ENCODE measurements around the gene PSTPIP1. TPM values are rescaled to one million over a fixed set of nuclear protein-coding genes. Genes with fewer than 3 reads are reported as not detected.

PSTPIP1 gene
- total RNA-seq, 3 donors from 2014 or later (not counting 1 experiment from before 2014, with no cell fraction given) = 218 to 316 (median 228) TPM

DNA sequence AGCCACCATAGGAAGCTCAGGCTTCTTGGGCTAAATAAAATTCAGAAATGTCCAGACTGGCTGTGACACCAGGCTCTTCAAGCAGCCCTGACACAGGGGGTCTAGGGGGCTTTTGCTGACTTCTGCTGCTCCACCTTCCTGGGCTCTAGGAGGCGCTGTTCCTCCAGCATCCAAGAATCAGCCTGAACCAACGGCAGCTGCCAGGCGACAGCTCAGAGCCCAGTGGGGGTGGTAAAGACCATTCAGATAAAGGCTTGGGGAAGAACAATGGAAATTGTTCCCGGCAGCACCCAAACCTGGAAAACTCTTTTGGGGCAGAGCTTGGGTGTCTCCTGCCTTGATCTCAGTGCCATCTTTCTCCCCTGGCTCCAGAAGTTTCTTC lies 21.6 kb upstream of the PSTPIP1 start:
- H3K9me3 ChIP-seq (ENCODE audit: control insufficient read depth, insufficient read depth, low read length) = no peaks in the 10 kb centered on the region
- Mint-ChIP-seq H3K4me3 (no peak overlapping the region), H3K9me3 (no peaks in the 10 kb centered on the region), H3K27me3 (ENCODE audit: low read depth in 2 of 2) (no peaks in the 10 kb centered on the region), H3K4me1 (peaks cover 19 to 38% of the 10 kb centered on the region in 2 donors), H3K36me3 (no peaks in the 10 kb centered on the region), H3K27ac (no peak overlapping the region)
- no peak overlapping the region for H3K4me3 ChIP-seq (ENCODE audit: low read length)
- ATAC-seq (peak; percentile 68 to 82 (median 81)), DNase-seq (peak; percentile 66 to 86)
- peaks cover 23% of the 10 kb centered on the region for H3K4me1 ChIP-seq (ENCODE audit: control insufficient read depth, insufficient read depth, low read length)
- no peak overlapping the region for H3K27ac ChIP-seq (ENCODE audit: low read length)
- intact Hi-C loops (cut with micrococcal nuclease) = loop anchor here (1.0 to 5.0 kb wide), 5 partner anchors 49 to 569 kb away; partner anchors contain the start of gene TSPAN3
- H3K36me3 ChIP-seq (ENCODE audit: control insufficient read depth, insufficient read depth, low read length) = no peaks in the 10 kb centered on the region
- 3% methylated on average over 4 of the region's 4 CpGs for WGBS (ENCODE audit: insufficient coverage)
- TF ChIP-seq, protein P1, sequence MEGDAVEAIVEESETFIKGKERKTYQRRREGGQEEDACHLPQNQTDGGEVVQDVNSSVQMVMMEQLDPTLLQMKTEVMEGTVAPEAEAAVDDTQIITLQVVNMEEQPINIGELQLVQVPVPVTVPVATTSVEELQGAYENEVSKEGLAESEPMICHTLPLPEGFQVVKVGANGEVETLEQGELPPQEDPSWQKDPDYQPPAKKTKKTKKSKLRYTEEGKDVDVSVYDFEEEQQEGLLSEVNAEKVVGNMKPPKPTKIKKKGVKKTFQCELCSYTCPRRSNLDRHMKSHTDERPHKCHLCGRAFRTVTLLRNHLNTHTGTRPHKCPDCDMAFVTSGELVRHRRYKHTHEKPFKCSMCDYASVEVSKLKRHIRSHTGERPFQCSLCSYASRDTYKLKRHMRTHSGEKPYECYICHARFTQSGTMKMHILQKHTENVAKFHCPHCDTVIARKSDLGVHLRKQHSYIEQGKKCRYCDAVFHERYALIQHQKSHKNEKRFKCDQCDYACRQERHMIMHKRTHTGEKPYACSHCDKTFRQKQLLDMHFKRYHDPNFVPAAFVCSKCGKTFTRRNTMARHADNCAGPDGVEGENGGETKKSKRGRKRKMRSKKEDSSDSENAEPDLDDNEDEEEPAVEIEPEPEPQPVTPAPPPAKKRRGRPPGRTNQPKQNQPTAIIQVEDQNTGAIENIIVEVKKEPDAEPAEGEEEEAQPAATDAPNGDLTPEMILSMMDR (IDR thresholded peaks at IDR 0.05) = peak; percentile 82
- no peaks in the 10 kb centered on the region for H3K27me3 ChIP-seq (ENCODE audit: control insufficient read depth, insufficient read depth, low read length)

DNA sequence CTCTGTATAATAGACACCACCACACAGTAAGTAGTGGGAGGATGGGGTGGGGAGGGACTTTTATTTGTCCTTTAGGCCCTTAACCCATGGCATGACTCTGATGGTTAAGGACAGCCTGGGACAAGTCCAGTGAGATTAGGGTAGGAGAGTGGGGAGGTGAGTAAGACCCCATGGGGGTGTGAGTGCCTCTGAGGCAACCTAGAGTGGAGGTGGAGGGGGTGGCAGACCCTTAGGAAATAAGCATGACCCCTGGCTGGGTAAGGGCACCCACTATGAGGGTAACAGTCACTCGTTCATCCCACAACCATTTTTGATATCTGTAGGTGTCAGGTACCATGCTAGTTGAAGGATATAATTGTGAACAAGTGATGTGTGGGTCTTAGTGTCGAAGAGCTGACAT lies 21.0 kb upstream of the PSTPIP1 start:
- TF ChIP-seq, protein P1 (IDR thresholded peaks at IDR 0.05) = no peak
- Histone ChIP-seq H3K27me3 (ENCODE audit: control insufficient read depth, insufficient read depth, low read length) (no peaks in the 10 kb centered on the region), H3K9me3 (ENCODE audit: control insufficient read depth, insufficient read depth, low read length) (no peaks in the 10 kb centered on the region), H3K4me1 (ENCODE audit: control insufficient read depth, insufficient read depth, low read length) (peaks cover 23% of the 10 kb centered on the region), H3K4me3 (ENCODE audit: low read length) (no peak overlapping the region), H3K36me3 (ENCODE audit: control insufficient read depth, insufficient read depth, low read length) (no peaks in the 10 kb centered on the region), H3K27ac (ENCODE audit: low read length) (no peak overlapping the region)
- H3K36me3 Mint-ChIP-seq = no peaks in the 10 kb centered on the region
- 87% methylated on average over 2 of the region's 2 CpGs for WGBS (ENCODE audit: insufficient coverage)
- H3K27ac Mint-ChIP-seq = no peak overlapping the region
- ATAC-seq = no peak
- no peaks in the 10 kb centered on the region for H3K27me3 Mint-ChIP-seq (ENCODE audit: low read depth in 2 of 2)
- H3K4me1 Mint-ChIP-seq = peaks cover 21 to 38% of the 10 kb centered on the region in 2 donors
- no peak overlapping the region for H3K4me3 Mint-ChIP-seq
- DNase-seq = no peak
- H3K9me3 Mint-ChIP-seq = no peaks in the 10 kb centered on the region
- intact Hi-C loops (cut with micrococcal nuclease) = loop anchor here (1.0 to 5.0 kb wide), 5 partner anchors 48 to 568 kb away; partner anchors contain the start of gene TSPAN3

DNA sequence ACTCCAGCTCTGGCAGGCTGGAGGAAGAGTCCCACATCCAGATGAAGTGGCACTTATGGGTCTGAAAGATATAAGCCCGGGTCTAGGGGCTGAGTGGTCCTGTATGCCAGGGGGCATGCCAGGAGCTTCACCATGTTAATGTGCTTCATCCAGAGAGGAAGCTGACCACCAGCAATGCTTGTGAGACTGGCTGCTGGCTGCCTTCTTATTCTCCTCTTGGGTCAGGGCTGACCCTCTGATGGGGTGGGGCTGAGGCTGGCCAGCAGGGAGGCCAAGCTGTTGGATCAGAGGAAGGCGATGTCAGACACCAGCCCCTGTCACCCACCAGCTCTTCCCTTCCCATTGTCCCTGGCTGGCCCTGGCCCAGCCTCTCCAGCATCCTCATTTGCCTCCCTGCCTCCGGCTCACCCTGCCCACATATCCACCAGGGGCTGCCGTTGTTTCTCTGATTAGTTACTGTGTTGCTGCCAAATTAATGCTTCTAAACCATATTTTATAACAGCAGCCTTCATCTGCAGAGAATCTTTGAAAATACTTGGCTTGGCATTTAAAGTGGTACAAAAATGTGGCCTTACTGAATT lies 20.4 kb upstream of the PSTPIP1 start:
- Histone ChIP-seq H3K27me3 (ENCODE audit: control insufficient read depth, insufficient read depth, low read length) (no peaks in the 10 kb centered on the region), H3K4me3 (ENCODE audit: low read length) (no peak overlapping the region), H3K9me3 (ENCODE audit: control insufficient read depth, insufficient read depth, low read length) (no peaks in the 10 kb centered on the region), H3K27ac (ENCODE audit: low read length) (no peak overlapping the region), H3K36me3 (ENCODE audit: control insufficient read depth, insufficient read depth, low read length) (no peaks in the 10 kb centered on the region), H3K4me1 (ENCODE audit: control insufficient read depth, insufficient read depth, low read length) (peaks cover 23% of the 10 kb centered on the region)
- ATAC-seq (no peak), DNase-seq (no peak)
- Mint-ChIP-seq H3K36me3 (no peaks in the 10 kb centered on the region), H3K4me1 (peaks cover 21 to 38% of the 10 kb centered on the region in 2 donors), H3K27ac (no peak overlapping the region), H3K4me3 (no peak overlapping the region), H3K9me3 (no peaks in the 10 kb centered on the region), H3K27me3 (ENCODE audit: low read depth in 2 of 2) (no peaks in the 10 kb centered on the region)
- TF ChIP-seq, protein P1 (IDR thresholded peaks at IDR 0.05) = no peak
- intact Hi-C loops (cut with micrococcal nuclease) = loop anchor here (5.0 kb wide), 3 partner anchors 48 to 568 kb away; partner anchors contain the start of gene TSPAN3
- WGBS (ENCODE audit: insufficient coverage) = 90% methylated on average over 4 of the region's 4 CpGs

DNA sequence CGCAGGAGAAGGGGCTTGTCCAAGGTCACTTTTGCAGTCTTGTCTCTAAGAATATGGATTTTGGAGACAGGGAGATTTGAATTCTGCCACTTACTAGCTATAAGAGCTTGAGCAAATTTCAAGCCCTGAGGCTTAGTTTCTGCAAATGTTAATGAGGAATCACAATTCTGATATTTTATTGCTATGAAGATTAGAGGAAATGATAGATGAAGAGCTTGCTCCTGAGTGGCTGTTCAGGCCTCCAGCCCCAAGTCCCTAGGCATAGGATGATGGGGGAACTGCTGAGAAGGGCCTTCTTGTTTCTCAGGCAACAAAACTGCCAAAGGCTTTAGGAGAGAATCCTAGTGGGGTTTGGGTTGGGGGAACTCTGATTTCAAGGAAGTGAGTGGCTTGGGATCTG lies 18.8 kb upstream of the PSTPIP1 start:
- WGBS (ENCODE audit: insufficient coverage) = 100% methylated on average over 1 of the region's 1 CpG
- Mint-ChIP-seq H3K27me3 (ENCODE audit: low read depth in 2 of 2) (no peaks in the 10 kb centered on the region), H3K9me3 (peaks cover 0 to 2% of the 10 kb centered on the region in 2 donors), H3K4me1 (peaks cover 21 to 38% of the 10 kb centered on the region in 2 donors), H3K4me3 (no peak overlapping the region), H3K36me3 (no peaks in the 10 kb centered on the region), H3K27ac (peak overlapping the region in 1 of 2 donors; percentile 42)
- Histone ChIP-seq H3K27ac (ENCODE audit: low read length) (no peak overlapping the region), H3K9me3 (ENCODE audit: control insufficient read depth, insufficient read depth, low read length) (no peaks in the 10 kb centered on the region), H3K27me3 (ENCODE audit: control insufficient read depth, insufficient read depth, low read length) (no peaks in the 10 kb centered on the region), H3K36me3 (ENCODE audit: control insufficient read depth, insufficient read depth, low read length) (no peaks in the 10 kb centered on the region), H3K4me3 (ENCODE audit: low read length) (no peak overlapping the region), H3K4me1 (ENCODE audit: control insufficient read depth, insufficient read depth, low read length) (peaks cover 23% of the 10 kb centered on the region)
- no peak for ATAC-seq
- TF ChIP-seq, protein P1 (IDR thresholded peaks at IDR 0.05) = no peak
- DNase-seq = no peak
- intact Hi-C loops (cut with micrococcal nuclease) = no loop called here
